Kasumi-1 (cell line): ENCODE data around the gene TUT7.
"Not testable (repeated sequence)": the region's sequence is repeated elsewhere in the genome, so short reads cannot be mapped to it uniquely, and the experiment has no call there.

Experiments
- DNase-seq, 2 experiments: peaks; one replicate each; lab custom pipeline; 2025; lab: John Stamatoyannopoulos, UW

TUT7 gene

DNA sequence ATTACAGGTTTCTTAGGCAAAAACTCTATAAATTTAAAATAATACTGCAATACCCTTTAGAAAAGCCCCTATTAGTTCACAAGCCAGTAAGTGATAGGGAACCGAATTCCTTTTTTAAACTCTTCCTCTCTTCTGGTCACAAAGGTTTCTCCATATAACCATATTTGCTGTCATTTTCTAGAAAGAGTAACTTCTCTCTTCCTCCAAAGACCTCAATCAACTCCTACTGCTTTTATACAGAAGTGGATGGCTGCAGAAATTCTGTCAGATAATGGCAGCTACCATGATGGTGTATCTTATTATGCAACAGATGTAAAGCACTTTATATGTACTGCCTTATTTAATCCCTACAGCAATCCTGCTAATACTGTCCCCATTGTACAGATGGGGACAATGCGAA is 6.2 kb downstream of the TUT7 start:
- peak; percentile 3 to 11 for DNase-seq

DNA sequence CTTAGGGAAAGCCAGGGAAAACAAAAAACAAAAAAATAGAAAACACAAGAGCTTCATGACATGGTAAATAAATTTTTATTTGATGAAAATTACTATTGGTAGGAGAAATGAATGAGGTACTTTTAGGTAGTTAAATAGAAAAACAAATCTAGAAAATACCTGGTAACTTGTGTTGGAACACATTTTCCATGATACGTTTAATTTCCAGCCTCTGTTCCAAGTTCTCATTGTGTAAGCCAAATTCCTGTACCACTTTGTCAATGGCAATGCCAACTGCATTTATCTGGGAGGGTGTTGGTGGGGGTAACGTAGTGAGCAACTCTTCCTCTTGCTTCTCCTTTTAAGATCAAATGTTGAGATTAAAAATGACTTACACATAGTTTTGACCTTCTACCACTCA is 9.4 kb downstream of the TUT7 start:
- no peak for DNase-seq

DNA sequence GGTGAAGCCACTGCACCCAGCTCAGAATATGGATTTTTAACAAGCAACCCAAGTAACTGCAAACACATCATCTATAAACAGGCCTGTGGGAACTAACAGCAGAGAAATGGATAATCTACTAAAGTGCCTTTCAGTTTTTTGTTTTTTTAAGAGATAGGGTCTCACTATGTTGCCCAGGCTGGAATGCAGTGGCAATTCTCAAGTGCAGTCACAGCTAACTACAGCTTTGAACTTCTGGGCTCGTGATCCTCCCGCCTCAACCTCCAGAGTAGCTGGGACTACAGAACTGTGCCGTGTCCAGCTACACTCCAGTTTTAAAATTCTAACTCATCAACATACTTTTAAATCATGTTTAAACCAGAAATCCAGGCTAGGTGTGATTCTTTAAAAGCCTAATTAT is 11.9 kb downstream of the TUT7 start:
- no peak for DNase-seq

DNA sequence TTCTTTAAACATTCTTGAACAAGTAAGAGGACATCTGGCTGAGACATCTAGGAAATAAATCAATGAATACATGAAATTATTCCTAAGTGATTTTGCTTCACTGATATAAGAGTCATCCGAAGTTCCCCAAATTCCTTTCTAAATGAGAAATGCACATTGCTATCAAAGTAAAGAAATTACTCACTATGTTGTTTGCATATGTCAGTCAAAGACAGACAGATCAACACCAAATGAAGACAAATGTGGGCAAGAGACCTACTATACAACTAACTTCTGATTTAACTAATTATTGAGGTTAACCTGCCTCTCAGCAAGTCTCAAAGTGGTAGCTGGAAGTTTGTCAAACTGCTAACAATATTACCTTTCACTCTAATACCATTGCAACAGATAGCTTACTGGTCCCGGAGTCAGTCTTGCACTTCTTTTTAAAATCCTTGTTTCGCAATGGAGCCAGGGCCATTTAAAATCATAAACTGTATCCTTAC is 13.2 kb downstream of the TUT7 start:
- no peak for DNase-seq

DNA sequence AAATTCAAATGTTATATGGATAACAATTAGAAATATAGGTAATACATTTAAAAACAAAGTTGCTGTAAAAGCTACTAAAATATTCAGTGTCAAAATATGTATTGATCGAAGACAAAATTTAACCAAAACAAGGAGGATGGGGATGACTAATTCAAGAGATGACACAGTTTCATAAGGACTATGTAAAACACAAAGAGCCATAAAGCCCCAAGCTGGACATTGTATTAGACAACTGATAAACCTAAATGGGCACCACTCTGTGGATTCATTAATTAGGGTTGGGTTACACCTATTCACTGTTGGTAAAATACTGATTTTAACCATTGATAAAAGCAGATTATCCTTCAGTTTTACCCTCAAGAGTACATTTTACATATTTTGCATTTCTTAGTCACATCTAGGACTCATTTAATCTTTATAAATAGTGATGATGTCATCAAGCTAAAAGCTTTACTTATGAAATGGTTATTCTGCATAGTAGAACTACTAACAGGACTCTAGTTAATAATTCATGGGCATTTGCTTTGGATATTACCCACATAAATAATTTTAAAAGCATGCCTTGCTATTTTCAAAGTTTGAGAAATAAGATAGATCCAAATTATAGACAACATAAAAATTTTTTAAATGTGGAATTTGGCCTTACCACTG is 13.7 kb downstream of the TUT7 start:
- no peak for DNase-seq

DNA sequence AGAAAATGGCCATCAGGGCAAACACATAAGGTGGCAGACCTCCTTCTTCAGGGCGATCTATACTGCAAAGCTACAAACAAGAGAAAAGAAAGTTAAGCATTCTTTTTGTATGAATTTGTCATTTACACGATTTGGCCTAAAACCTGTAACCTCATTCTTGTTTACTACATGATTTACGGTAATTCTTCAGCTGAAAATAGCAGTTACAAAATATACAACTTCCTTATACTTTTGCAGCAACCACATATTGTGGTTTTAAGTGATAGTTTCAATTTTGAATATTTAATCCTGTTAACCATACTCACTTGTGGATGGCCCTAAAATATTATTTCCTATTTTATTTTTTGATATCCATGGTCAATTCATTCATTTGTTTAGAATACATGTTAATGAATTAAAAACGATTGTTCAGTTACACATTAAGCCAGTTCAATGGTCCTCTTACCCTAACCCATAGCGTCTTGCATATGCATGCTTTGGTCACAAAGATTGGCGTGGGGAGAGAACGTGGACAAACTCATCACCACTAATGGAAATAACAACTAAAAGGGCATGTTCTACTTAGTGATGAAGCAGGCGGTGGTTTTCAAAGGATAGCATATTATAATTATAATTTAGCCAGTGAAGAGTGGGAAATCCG is 16.6 kb downstream of the TUT7 start:
- DNase-seq, result peak; percentile 58 to 65

DNA sequence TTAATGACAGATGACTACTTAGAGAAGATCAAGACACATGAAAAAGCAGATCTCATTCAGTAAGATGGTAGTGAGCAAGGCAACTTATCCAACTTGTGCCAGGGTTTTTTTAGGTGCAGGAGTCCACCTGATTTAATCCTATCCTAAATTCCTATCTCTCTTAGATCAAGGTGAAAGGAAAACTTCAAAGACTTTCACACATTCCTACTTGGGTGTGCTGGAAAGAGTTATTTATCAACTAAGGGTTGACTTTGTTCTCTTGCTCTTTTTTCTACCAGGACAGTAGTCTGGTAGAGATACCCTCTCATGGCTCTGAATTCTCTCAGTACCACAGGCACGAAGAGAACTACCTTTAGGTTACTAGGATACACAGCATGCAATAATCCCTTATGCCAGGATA is 18.2 kb downstream of the TUT7 start:
- no peak for DNase-seq

DNA sequence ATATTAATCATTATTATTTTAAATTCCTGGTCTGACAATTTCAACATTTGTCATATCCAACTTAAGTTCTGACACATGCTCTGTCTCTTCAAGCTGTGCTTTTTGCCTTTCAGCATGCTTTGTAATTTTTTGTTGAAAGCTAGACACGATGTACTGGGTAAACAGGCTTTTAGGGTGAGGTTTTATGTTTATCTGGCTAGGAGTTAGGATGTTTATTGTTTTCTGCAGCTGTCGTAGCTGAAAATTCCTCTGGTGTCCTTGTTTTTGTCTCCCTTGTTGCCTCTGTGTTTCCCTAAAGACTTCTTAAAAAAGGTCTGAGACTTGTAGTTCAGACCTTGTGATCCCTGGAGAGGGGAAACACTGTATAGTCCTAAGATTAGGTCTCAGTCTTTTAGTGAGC is 20.6 kb downstream of the TUT7 start:
- DNase-seq, result no peak

DNA sequence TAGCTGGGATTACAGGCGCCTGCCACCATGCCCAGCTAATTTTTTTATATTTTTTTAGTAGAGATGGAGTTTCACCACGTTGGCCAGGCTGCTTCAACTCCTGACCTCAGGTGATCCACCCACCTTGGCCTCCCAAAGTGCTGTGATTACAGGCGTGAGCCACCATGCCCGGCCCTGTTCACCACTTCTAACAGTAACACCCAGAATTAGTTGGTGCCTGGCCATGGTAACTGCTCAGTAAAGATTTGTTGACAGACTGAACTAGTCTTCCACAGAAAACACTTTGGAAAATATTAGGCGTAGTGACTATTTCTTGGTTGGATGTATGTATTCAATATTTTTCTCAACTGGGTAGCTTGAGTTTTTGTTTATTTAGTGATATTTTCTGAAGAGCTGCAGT is 24.0 kb downstream of the TUT7 start:
- no peak for DNase-seq

DNA sequence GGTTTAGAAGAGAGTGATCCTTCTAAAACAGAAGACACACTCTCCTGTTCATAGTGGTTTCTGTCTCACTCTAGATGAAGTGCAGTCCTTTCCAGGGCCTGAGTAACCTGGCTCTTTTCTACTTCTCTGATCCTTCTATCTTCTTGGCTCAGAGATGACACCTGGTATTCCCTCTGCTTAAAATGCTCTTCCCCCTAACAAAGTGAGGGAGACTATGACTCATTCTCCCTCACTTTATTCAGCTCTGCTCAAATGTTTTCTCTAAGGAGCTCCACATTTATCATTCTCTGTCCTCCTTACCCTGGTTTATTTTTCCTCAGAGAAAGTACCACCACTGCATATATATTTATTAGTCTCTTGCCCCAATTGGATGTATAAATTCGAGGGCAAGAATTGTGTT is 24.6 kb downstream of the TUT7 start:
- DNase-seq, result no peak

DNA sequence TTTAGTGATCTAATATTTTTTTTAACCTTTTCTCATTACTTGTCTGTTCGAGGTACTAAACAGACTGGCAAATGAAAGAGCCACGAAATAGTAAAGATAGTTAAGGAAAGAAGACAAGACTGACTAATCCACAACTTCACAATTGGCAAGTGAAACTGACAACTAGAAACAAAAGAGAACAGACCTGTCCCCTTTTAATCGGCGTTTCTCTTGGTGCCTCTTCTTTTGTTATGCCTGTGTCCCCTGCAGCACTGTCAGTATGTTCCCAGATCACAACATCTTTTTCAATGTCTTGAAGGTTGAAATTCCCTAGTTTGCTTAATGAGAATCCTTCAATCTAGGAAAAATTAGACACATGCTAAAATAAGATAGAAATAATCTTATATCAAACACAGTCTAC is 26.1 kb downstream of the TUT7 start:
- DNase-seq, result no peak

DNA sequence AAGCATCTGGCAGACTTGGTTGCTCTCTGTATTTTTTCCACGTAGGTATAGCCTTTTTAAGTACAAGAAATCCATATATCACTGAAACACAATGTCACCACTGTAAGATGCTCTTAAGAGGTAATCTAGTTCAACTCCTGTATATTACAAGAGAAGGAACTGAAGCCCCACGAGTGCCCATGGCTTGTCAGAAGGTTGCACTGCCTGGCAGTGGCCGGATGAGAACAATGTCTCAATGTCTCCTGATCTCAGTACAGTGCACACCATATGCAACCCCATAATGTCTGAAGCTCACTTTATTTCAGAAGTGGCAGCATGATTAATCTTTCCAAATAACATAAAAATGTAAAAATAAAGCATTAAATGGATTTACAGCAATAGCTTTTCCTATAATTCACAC is 27.7 kb downstream of the TUT7 start:
- DNase-seq, result no peak

DNA sequence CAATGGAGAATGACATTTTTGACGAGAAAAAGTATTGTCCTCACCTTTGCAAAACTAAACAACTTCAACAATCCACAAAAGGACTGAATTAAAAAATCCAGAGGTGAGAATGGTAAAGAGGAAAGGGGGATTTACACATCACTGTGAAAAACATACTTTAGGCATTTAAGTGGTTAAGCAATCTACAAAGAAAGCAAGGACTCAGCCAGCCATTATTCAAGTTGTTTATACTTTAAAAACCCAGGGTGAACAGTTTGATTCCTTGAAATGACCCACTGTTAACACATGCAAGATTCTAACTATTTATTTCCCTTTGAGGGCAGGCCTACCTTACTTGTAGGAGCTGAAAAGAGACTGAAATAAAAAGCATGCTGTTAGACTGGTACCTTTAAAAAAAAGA is 29.3 kb downstream of the TUT7 start:
- DNase-seq, result no peak

DNA sequence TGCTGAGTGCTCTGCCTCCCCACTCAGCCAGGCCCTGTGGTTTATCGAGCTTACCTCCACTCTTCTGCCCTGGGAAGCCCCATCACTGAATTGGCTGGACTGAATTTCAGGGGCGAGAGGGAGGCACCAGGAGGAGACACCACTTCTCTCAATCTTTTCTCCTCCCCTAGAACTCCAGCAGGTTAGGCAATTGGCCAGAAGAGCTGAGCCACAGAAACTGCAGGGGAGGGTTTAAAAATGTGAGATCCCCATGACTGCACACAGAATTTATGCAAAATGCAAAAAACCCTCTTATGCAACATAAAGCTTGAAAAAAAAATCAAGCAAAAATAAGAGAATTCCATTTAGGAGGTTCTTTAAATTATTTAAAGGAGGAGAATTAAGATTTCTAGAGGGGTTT is 29.9 kb downstream of the TUT7 start:
- DNase-seq, result no peak

DNA sequence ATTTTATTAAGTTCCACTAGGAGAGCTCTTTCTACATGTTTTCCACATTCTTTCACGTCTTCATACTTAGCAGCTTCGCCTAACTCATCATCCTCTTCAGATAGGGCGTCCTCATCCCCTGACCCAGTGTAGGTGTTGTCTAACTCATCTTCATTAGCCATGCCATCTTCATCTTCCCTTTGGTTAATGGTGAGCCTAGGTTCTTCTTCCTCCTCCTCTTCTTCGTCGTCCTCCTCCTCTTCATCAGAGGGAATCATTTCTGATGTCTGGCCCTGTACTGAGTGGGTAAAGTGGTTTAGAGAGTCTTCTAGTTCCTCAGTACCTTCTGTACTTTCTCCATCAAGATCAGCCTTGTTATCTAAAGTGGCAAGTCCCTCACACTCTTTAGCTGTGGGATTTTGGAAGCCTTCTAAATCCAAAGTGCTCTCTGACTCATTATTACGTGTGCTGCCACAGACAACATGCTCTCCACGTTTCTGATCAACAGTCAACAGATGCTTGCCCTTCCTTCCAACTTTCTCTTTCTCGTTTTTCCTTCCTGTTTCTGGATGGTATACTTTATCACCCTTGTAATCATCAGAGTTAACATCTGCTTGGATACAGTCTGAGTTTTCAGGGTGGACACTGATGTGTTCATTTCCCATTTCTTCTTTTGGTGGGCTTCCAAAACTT is 31.1 kb downstream of the TUT7 start:
- no peak for DNase-seq

DNA sequence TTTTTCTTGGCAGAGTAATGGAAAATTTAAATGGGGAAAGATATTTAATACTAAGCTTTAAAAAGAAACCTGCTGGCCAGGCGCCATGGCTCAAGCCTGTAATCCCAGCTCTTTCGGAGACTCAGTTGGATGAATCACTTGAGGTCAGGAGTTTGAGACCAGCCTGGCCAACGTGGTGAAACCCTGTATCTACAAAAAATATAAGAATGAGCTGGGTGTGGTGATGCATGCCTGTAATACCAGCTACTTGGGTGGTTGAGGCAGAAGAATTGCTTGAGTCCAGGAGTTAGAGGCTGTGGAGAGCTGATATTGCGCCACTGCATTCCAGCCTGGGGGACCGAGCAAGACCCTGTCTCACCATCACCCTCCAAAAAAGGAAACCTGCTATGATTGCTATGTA is 32.8 kb downstream of the TUT7 start:
- DNase-seq, result no peak

DNA sequence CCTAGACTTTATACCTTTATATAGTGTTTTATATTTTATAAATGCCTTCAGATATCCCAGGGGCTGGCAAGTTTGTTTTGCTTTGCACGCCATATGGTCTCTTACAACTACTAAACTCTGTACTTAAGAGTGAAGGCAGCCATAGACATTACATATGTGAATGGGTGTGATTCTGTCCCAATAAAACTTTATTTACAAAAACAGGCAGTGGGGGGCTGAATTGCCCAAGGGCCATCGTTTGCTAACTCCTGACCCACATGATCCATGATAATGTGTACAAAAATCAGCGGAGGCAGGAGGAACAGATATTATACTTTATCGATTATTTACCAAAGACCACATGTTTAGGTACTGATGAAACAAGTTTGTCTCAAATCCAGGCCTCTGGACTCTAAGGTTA is 36.0 kb downstream of the TUT7 start:
- DNase-seq, result no peak

DNA sequence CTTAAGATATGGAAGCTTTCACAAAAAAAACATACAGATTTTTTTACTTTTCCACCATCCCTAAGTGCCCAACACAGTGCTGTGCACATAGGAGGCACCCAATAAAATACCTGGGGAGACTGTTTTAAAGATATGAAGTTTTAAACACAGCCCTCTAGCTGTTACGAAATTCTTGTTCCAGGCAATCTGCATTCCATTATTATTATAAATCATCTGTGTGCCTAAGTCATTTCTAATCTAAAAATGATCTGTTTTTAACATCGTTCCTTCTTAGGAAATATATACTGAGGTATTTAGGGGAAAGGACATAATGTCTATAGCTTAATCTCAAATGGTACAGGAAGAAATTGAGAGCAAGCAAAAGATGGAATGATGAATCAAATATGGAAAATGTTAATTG is 39.1 kb downstream of the TUT7 start:
- DNase-seq, result no peak

DNA sequence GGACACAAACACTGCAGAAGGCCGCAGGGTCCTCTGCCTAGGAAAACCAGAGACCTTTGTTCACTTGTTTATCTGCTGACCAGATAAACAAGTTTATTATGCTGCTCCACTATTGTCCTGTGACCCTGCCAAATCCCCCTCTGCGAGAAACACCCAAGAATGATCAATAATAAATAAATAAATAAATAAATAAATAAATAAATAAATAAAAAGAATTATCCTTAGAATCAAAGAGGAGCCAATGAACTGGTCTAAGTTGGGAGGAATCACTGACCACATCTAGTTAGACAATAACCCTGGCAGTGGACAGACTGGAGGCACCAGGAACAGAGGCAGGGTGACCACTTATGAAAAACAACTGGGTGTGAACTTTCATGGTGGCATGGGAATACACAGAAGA is 41.3 kb downstream of the TUT7 start:
- DNase-seq, result not testable (repeated sequence)

DNA sequence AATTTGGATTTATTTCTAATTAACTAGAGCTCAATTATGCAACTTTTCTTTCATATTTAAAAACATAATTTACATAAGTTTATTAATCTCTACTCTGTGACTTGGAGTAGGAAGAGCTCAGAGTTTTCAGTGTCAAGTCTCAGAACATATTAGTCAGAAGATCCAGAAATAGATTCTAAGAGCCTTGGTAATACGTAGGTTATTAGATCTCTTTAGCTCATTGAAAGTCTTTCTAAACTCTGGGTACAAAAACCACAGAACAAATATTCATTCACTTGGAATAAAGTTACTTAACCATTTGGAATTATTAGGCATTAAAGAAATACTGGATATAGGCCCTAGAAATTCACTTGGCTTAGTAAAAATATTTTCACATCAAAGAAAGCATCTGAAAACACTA is 45.5 kb downstream of the TUT7 start:
- no peak for DNase-seq

DNA sequence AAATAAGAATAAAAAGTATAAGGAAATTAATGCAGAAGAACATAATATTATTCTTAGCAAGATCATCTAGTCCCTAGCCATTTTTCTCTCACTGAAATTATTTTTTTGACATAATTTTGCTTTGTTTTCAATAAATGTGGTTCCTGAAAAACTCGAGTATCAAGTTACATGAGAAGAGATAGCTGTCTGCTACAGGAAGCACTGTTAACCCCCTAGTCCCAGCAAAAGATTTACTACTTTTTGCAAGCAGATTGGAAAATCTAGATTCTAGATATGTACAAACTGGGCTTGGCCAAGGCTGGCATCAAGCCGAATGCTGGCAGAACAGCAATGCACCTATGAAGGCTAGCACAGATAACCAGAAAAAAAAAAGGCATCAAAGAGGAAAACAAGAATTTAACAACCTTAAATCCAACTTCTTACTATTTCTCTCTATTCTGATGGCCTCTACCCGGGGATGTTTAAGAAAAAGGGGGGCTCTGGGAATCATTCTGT is 49.9 kb downstream of the TUT7 start:
- DNase-seq, result peak; percentile 24 to 41

DNA sequence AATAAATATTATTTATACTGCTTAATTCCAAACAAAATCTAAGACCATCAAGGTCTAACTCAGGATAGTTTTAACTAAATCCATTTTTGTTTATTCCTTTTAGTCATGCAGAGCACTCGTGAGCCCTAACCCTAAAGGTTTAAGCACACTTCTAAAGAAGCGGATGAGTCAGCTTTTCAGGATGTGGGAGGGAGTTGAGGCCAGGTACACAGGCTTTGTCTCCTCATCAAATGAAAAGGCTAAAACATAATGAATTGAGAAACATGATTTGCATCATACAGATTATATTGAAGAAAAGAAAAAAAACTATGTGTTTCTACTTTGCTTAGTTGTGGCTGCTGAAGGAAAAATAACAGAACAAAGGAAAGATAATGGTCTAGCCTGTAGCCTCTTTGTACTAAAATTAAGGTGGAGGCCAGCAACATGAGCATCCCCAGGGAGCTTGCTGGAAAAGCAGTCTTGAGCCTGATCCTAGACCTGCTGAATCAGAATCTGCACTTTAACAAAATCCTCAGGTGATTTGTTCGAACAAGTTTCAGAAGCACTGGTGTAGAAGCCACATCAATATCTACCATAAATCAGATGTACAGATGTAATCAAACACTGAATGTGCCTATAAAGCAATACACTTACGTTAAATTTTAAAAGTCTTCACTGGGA is 50.8 kb downstream of the TUT7 start:
- DNase-seq, result no peak

DNA sequence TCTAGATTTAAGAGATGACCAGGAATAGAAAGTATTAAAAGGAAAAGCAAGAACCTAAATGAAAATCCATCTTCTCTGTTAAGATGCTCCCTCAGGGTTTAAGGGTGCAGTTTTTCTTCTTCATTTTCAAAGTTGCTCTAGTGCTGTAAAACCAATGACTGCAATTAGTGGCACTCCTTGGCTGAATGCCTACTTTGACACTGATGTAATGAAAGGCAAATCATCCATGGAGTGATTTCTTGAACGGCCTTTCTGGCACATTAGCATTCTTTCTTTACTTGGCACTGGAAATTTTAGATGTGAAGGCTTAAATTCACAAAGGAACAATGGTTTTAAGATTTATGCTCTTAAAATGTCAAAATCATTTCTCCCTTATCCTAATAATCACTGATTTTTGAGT is 52.5 kb downstream of the TUT7 start:
- no peak for DNase-seq
